WTC11 (cell line): ENCODE measurements around the gene LIMCH1. TPM values are rescaled to one million over a fixed set of nuclear protein-coding genes. Genes with fewer than 3 reads are reported as not detected.

ENCODE experiments used
- ATAC-seq: fragments of 200-7000 bp; cut with Tn5 transposase; 2 replicates; pipeline ENCODE4 v1.10.0; 2021; ENCODE audit warnings: mild to moderate bottlenecking, moderate library complexity
- CTCF ChIA-PET: fragments of 300-600 bp; sonication (Branson Sonifier 250); formaldehyde crosslinking; loops from one replicate; lab custom pipeline; 2021; ENCODE audit warnings: antibody characterized with exemption; lab: Charles Lee
- POLR2A ChIA-PET: fragments of 350-600 bp; sonication (Branson Sonifier 250); formaldehyde crosslinking; loops from one replicate; lab custom pipeline; 2021; ENCODE audit warnings: antibody characterized with exemption; lab: Charles Lee
- DNase-seq: peaks from one replicate; pipeline ENCODE4 v3.0.0; 2021; ENCODE audit warnings: low spot score
- H3K27ac Mint-ChIP-seq: 2 replicates; pipeline ENCODE4 v1.8.0; 2021; ENCODE audit warnings: mixed read lengths
- H3K27me3 Mint-ChIP-seq: 2 replicates; pipeline ENCODE4 v1.8.0; 2021; ENCODE audit warnings: low read depth, mild to moderate bottlenecking, moderate library complexity, mixed read lengths
- H3K36me3 Mint-ChIP-seq: 2 replicates; pipeline ENCODE4 v1.8.0; 2021; ENCODE audit warnings: mixed read lengths
- H3K4me1 Mint-ChIP-seq: 2 replicates; pipeline ENCODE4 v1.8.0; 2022; ENCODE audit warnings: mixed read lengths
- H3K4me3 Mint-ChIP-seq: 2 replicates; pipeline ENCODE4 v1.8.0; 2021; ENCODE audit warnings: mild to moderate bottlenecking, moderate library complexity, mixed read lengths
- H3K9me3 Mint-ChIP-seq: 2 replicates; pipeline ENCODE4 v1.8.0; 2021; ENCODE audit warnings: mixed read lengths
- CBFB ChIP-seq: sonication (generic); formaldehyde crosslinking; IDR thresholded peaks from 2 replicates; pipeline ENCODE4 v1.8.1; 2022; ENCODE audit warnings: mild to moderate bottlenecking, low read depth, missing genetic modification reagents
- CREB1 ChIP-seq: sonication (generic); formaldehyde crosslinking; IDR thresholded peaks from 2 replicates; pipeline ENCODE4 v1.8.0; 2023; ENCODE audit warnings: mild to moderate bottlenecking, missing genetic modification reagents
- CREM ChIP-seq: sonication (generic); formaldehyde crosslinking; IDR thresholded peaks from 2 replicates; pipeline ENCODE4 v1.8.1; 2022; ENCODE audit warnings: mild to moderate bottlenecking, missing genetic modification reagents, moderate library complexity
- ETV6 ChIP-seq: sonication (generic); formaldehyde crosslinking; IDR thresholded peaks from 2 replicates; pipeline ENCODE4 v1.8.1; 2022; ENCODE audit warnings: mild to moderate bottlenecking, missing genetic modification reagents
- JAZF1 ChIP-seq: fragments of 250-450 bp; sonication (Bioruptor Pico); IDR thresholded peaks from 2 replicates; pipeline ENCODE4 v1.9.0; 2021; ENCODE audit warnings: moderate library complexity, mild to moderate bottlenecking, inconsistent platforms
- MXD4 ChIP-seq: fragments of 250-450 bp; sonication (Bioruptor Pico); IDR thresholded peaks from 2 replicates; pipeline ENCODE4 v1.8.0; 2021; ENCODE audit warnings: mild to moderate bottlenecking, moderate library complexity, borderline replicate concordance
- NFYB ChIP-seq: sonication (generic); formaldehyde crosslinking; conservative IDR thresholded peaks from 2 replicates; pipeline ENCODE4 v1.8.0; 2022; ENCODE audit warnings: low read depth, missing genetic modification reagents
- PRRX2 ChIP-seq: fragments of 250-450 bp; sonication (Bioruptor Pico); IDR thresholded peaks from 2 replicates; pipeline ENCODE4 v1.8.0; 2021; ENCODE audit warnings: mild to moderate bottlenecking
- TEAD1 ChIP-seq: sonication (generic); formaldehyde crosslinking; IDR thresholded peaks from 2 replicates; pipeline ENCODE4 v1.8.0; 2022; ENCODE audit warnings: mild to moderate bottlenecking, missing genetic modification reagents
- TP53 ChIP-seq: sonication (generic); formaldehyde crosslinking; IDR thresholded peaks from 2 replicates; pipeline ENCODE4 v1.8.1; 2023; ENCODE audit warnings: mild to moderate bottlenecking, missing genetic modification reagents
- ZNF416 ChIP-seq: fragments of 250-450 bp; sonication (Bioruptor Pico); IDR thresholded peaks from 2 replicates; pipeline ENCODE4 v1.9.0; 2021; ENCODE audit warnings: mild to moderate bottlenecking, inconsistent platforms
- total RNA-seq: library from RNA; stranded (reverse); gene quantifications from 3 replicates; pipeline ENCODE4 v1.2.3, GENCODE V29; 2021
- TF ChIP-seq, protein P1 (sequence below): sonication (generic); formaldehyde crosslinking; IDR thresholded peaks from 2 replicates; pipeline ENCODE4 v1.8.0; 2022; ENCODE audit warnings: mild to moderate bottlenecking, missing genetic modification reagents
- TF ChIP-seq, protein P2 (sequence below): sonication (generic); formaldehyde crosslinking; IDR thresholded peaks from 2 replicates; pipeline ENCODE4 v1.8.1; 2022; ENCODE audit warnings: low read depth, missing genetic modification reagents, borderline replicate concordance
- TF ChIP-seq, protein P3 (sequence below): sonication (generic); formaldehyde crosslinking; conservative IDR thresholded peaks from 2 replicates; pipeline ENCODE4 v1.8.1; 2022; ENCODE audit warnings: mild to moderate bottlenecking, missing genetic modification reagents
- TF ChIP-seq, protein P4 (sequence below): sonication (generic); formaldehyde crosslinking; IDR thresholded peaks from 2 replicates; pipeline ENCODE4 v1.8.0; 2022; ENCODE audit warnings: mild to moderate bottlenecking, missing genetic modification reagents
- TF ChIP-seq, protein P5 (sequence below): fragments of 250-450 bp; sonication (Bioruptor Pico); conservative IDR thresholded peaks from 2 replicates; pipeline ENCODE4 v1.9.0; 2021; ENCODE audit warnings: mild to moderate bottlenecking
- TF ChIP-seq, protein P6 (sequence below): sonication (generic); formaldehyde crosslinking; IDR thresholded peaks from 2 replicates; pipeline ENCODE4 v1.8.1; 2022; ENCODE audit warnings: mild to moderate bottlenecking, moderate library complexity, missing genetic modification reagents
- TF ChIP-seq, protein P7 (sequence below): fragments of 250-450 bp; sonication (Bioruptor Pico); IDR thresholded peaks from 2 replicates; pipeline ENCODE4 v2.1.2; 2022; ENCODE audit warnings: mild to moderate bottlenecking, moderate library complexity
- TF ChIP-seq, protein P8 (sequence below): sonication (generic); formaldehyde crosslinking; IDR thresholded peaks from 2 replicates; pipeline ENCODE4 v1.8.1; 2023; ENCODE audit warnings: mild to moderate bottlenecking, moderate library complexity, missing genetic modification reagents
- TF ChIP-seq, protein P9 (sequence below): sonication (generic); formaldehyde crosslinking; IDR thresholded peaks from 2 replicates; pipeline ENCODE4 v1.8.1; 2023; ENCODE audit warnings: mild to moderate bottlenecking, missing genetic modification reagents
- TF ChIP-seq, protein P10 (sequence below): sonication (generic); formaldehyde crosslinking; IDR thresholded peaks from 2 replicates; pipeline ENCODE4 v1.8.1; 2022; ENCODE audit warnings: missing genetic modification reagents, borderline replicate concordance
- TF ChIP-seq, protein P11 (sequence below): sonication (generic); formaldehyde crosslinking; IDR thresholded peaks from 2 replicates; pipeline ENCODE4 v1.8.0; 2023; ENCODE audit warnings: missing genetic modification reagents

The LIMCH1 gene
- total RNA-seq, 1 experiment from 2014 or later = 0.92 TPM

DNA sequence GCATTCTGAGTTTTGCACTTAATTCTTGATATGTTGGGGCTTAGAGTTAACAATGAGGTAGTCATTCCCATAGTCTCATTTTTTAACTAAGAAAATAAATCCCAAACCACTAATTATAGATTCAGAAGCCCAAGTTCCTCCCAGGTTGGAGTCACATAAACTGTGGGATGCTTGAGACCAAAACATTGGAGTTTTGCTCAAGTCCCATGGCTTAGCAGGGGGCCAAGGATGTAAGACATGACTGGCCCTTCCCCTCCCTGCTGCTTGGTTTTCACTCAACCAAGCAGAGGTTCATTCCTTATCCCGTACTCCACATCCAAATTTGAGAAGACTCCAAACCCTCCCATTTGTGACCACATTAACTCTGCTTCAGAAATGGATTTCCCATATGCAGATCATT lies 101.3 kb downstream of the LIMCH1 start:
- ATAC-seq = no peak
- Mint-ChIP-seq H3K4me3 (no peak overlapping the region), H3K9me3 (no peaks in the 10 kb centered on the region), H3K36me3 (no peaks in the 10 kb centered on the region), H3K27me3 (peaks cover 2% of the 10 kb centered on the region), H3K27ac (no peak overlapping the region), H3K4me1 (peaks cover 9% of the 10 kb centered on the region)
- no peak for TF ChIP-seq TP53 (CRISPR knock-in tag)
- no peak for TF ChIP-seq PRRX2 (CRISPR knock-in tag)
- TF ChIP-seq, protein P1, sequence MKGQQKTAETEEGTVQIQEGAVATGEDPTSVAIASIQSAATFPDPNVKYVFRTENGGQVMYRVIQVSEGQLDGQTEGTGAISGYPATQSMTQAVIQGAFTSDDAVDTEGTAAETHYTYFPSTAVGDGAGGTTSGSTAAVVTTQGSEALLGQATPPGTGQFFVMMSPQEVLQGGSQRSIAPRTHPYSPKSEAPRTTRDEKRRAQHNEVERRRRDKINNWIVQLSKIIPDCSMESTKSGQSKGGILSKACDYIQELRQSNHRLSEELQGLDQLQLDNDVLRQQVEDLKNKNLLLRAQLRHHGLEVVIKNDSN = no peak
- TF ChIP-seq NFYB (CRISPR knock-in tag) = no peak
- TF ChIP-seq JAZF1 (CRISPR knock-in tag) = no peak
- TF ChIP-seq TEAD1 (CRISPR knock-in tag) = no peak
- TF ChIP-seq CREB1 = no peak
- no peak for DNase-seq
- ChIA-PET CTCF (no interaction called here), POLR2A (no interaction called here)

DNA sequence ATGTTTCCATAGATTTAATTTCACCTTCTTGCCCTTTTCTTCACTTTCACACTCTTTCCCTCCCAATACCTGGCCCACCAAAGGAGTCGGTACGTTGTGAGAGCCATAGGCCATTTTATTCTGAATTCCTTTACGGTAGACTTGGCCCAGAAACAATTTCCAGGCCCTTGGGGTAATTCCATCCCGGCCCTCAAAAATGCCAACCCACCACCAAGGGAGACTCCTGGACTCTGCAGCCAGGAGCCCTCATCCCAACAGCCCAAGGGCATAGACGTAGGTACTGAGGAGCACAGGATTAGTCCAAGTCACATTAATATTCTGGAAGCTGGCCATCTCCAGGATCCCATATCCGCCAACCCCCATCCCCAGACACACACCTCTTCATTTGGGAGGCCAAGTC lies 102.9 kb downstream of the LIMCH1 start:
- H3K27ac Mint-ChIP-seq = no peak overlapping the region
- ChIA-PET POLR2A (no interaction called here), CTCF (interaction anchor here (1.0 kb wide), 1 partner anchor 21 kb away, joined by 3 read pairs; no protein-coding TSS in a partner anchor)
- H3K4me1 Mint-ChIP-seq = peaks cover 16% of the 10 kb centered on the region
- H3K9me3 Mint-ChIP-seq = no peaks in the 10 kb centered on the region
- DNase-seq (no peak), ATAC-seq (no peak)
- no peaks in the 10 kb centered on the region for H3K36me3 Mint-ChIP-seq
- no peak overlapping the region for H3K4me3 Mint-ChIP-seq
- peaks cover 17% of the 10 kb centered on the region for H3K27me3 Mint-ChIP-seq
- no peak for TF ChIP-seq ETV6 (CRISPR knock-in tag)
- no peak for TF ChIP-seq MXD4 (CRISPR knock-in tag)
- TF ChIP-seq, protein P2, sequence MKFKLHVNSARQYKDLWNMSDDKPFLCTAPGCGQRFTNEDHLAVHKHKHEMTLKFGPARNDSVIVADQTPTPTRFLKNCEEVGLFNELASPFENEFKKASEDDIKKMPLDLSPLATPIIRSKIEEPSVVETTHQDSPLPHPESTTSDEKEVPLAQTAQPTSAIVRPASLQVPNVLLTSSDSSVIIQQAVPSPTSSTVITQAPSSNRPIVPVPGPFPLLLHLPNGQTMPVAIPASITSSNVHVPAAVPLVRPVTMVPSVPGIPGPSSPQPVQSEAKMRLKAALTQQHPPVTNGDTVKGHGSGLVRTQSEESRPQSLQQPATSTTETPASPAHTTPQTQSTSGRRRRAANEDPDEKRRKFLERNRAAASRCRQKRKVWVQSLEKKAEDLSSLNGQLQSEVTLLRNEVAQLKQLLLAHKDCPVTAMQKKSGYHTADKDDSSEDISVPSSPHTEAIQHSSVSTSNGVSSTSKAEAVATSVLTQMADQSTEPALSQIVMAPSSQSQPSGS (CRISPR knock-in tag) = no peak
- TF ChIP-seq, protein P3, sequence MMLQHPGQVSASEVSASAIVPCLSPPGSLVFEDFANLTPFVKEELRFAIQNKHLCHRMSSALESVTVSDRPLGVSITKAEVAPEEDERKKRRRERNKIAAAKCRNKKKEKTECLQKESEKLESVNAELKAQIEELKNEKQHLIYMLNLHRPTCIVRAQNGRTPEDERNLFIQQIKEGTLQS (CRISPR knock-in tag) = no peak
- TF ChIP-seq, protein P4, sequence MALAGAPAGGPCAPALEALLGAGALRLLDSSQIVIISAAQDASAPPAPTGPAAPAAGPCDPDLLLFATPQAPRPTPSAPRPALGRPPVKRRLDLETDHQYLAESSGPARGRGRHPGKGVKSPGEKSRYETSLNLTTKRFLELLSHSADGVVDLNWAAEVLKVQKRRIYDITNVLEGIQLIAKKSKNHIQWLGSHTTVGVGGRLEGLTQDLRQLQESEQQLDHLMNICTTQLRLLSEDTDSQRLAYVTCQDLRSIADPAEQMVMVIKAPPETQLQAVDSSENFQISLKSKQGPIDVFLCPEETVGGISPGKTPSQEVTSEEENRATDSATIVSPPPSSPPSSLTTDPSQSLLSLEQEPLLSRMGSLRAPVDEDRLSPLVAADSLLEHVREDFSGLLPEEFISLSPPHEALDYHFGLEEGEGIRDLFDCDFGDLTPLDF (CRISPR knock-in tag) = no peak
- TF ChIP-seq ZNF416 (CRISPR knock-in tag) = no peak
- TF ChIP-seq, protein P5, sequence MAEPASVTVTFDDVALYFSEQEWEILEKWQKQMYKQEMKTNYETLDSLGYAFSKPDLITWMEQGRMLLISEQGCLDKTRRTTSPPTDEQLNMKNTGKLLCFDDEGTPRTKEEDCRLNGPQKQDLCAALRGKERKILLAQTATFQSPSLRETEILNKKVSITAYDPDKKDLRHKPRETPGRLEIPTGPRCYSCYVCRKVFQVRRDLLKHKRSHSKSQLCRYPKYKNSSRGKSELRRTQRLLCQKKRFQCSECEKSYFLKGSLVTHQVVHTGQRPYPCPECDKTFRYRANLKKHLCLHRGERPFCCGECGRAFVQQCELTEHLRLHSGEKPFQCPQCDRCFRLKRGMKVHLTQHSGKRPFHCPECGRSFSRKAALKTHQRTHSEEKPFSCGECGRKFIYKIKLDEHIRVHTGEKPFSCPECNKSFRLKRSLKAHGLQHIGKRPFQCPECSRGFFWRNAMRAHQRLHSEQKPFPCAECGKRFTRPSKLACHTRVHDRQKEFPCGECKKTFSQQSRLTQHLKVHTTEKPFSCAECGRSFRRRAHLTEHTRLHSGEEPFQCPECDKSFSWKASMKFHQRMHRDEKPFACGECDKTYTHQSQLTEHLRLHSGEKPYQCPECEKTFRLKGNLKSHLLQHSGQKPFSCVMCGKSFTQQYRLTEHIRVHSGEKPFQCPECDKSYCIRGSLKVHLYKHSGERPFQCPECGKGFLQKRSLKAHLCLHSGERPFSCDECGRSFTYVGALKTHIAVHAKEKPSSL (CRISPR knock-in tag) = no peak
- TF ChIP-seq, protein P6, sequence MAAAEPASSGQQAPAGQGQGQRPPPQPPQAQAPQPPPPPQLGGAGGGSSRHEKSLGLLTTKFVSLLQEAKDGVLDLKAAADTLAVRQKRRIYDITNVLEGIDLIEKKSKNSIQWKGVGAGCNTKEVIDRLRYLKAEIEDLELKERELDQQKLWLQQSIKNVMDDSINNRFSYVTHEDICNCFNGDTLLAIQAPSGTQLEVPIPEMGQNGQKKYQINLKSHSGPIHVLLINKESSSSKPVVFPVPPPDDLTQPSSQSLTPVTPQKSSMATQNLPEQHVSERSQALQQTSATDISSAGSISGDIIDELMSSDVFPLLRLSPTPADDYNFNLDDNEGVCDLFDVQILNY (CRISPR knock-in tag) = no peak
- no peak for TF ChIP-seq CBFB (CRISPR knock-in tag)
- TF ChIP-seq, protein P7, sequence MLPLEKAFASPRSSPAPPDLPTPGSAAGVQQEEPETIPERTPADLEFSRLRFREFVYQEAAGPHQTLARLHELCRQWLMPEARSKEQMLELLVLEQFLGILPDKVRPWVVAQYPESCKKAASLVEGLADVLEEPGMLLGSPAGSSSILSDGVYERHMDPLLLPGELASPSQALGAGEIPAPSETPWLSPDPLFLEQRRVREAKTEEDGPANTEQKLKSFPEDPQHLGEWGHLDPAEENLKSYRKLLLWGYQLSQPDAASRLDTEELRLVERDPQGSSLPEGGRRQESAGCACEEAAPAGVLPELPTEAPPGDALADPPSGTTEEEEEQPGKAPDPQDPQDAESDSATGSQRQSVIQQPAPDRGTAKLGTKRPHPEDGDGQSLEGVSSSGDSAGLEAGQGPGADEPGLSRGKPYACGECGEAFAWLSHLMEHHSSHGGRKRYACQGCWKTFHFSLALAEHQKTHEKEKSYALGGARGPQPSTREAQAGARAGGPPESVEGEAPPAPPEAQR (CRISPR knock-in tag) = no peak
- TF ChIP-seq, protein P8, sequence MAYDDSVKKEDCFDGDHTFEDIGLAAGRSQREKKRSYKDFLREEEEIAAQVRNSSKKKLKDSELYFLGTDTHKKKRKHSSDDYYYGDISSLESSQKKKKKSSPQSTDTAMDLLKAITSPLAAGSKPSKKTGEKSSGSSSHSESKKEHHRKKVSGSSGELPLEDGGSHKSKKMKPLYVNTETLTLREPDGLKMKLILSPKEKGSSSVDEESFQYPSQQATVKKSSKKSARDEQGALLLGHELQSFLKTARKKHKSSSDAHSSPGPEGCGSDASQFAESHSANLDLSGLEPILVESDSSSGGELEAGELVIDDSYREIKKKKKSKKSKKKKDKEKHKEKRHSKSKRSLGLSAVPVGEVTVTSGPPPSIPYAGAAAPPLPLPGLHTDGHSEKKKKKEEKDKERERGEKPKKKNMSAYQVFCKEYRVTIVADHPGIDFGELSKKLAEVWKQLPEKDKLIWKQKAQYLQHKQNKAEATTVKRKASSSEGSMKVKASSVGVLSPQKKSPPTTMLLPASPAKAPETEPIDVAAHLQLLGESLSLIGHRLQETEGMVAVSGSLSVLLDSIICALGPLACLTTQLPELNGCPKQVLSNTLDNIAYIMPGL (CRISPR knock-in tag) = no peak
- no peak for TF ChIP-seq CREM
- TF ChIP-seq, protein P9, sequence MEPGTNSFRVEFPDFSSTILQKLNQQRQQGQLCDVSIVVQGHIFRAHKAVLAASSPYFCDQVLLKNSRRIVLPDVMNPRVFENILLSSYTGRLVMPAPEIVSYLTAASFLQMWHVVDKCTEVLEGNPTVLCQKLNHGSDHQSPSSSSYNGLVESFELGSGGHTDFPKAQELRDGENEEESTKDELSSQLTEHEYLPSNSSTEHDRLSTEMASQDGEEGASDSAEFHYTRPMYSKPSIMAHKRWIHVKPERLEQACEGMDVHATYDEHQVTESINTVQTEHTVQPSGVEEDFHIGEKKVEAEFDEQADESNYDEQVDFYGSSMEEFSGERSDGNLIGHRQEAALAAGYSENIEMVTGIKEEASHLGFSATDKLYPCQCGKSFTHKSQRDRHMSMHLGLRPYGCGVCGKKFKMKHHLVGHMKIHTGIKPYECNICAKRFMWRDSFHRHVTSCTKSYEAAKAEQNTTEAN (CRISPR knock-in tag) = no peak
- TF ChIP-seq, protein P10, sequence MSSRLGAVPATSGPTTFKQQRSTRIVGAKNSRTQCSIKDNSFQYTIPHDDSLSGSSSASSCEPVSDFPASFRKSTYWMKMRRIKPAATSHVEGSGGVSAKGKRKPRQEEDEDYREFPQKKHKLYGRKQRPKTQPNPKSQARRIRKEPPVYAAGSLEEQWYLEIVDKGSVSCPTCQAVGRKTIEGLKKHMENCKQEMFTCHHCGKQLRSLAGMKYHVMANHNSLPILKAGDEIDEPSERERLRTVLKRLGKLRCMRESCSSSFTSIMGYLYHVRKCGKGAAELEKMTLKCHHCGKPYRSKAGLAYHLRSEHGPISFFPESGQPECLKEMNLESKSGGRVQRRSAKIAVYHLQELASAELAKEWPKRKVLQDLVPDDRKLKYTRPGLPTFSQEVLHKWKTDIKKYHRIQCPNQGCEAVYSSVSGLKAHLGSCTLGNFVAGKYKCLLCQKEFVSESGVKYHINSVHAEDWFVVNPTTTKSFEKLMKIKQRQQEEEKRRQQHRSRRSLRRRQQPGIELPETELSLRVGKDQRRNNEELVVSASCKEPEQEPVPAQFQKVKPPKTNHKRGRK = no peak
- TF ChIP-seq, protein P11, sequence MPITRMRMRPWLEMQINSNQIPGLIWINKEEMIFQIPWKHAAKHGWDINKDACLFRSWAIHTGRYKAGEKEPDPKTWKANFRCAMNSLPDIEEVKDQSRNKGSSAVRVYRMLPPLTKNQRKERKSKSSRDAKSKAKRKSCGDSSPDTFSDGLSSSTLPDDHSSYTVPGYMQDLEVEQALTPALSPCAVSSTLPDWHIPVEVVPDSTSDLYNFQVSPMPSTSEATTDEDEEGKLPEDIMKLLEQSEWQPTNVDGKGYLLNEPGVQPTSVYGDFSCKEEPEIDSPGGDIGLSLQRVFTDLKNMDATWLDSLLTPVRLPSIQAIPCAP (CRISPR knock-in tag) = no peak
